GM10266 (cell line): ENCODE measurements around the gene GNL1.

Source experiments
- DNase-seq: peaks from one replicate; pipeline ENCODE4 v3.0.0; 2012; ENCODE audit errors: extremely low spot score
- TF ChIP-seq, protein P1 (sequence below): IDR thresholded peaks from 2 replicates; pipeline ENCODE4 v1.5.1; 2012; ENCODE audit warnings: mild to moderate bottlenecking, low read depth; ENCODE audit not compliant: control insufficient read depth, insufficient read depth; ENCODE audit errors: missing control alignments

The GNL1 gene

GRCh38 chr6:30556066-30556905 lies at the start of gene GNL1:
TSS of gene GNL1 (minus strand) at chr6:30556489. CDS start at chr6:30556203, 286 bp downstream.
- TF ChIP-seq, protein P1, sequence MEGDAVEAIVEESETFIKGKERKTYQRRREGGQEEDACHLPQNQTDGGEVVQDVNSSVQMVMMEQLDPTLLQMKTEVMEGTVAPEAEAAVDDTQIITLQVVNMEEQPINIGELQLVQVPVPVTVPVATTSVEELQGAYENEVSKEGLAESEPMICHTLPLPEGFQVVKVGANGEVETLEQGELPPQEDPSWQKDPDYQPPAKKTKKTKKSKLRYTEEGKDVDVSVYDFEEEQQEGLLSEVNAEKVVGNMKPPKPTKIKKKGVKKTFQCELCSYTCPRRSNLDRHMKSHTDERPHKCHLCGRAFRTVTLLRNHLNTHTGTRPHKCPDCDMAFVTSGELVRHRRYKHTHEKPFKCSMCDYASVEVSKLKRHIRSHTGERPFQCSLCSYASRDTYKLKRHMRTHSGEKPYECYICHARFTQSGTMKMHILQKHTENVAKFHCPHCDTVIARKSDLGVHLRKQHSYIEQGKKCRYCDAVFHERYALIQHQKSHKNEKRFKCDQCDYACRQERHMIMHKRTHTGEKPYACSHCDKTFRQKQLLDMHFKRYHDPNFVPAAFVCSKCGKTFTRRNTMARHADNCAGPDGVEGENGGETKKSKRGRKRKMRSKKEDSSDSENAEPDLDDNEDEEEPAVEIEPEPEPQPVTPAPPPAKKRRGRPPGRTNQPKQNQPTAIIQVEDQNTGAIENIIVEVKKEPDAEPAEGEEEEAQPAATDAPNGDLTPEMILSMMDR, result peak; percentile 3
- peak; percentile 91 for DNase-seq

- no peak for DNase-seq
- TF ChIP-seq, protein P1, result no peak
These were observed 47.7 kb upstream of the GNL1 start for GRCh38 chr6:30603961-30604360.

DNA sequence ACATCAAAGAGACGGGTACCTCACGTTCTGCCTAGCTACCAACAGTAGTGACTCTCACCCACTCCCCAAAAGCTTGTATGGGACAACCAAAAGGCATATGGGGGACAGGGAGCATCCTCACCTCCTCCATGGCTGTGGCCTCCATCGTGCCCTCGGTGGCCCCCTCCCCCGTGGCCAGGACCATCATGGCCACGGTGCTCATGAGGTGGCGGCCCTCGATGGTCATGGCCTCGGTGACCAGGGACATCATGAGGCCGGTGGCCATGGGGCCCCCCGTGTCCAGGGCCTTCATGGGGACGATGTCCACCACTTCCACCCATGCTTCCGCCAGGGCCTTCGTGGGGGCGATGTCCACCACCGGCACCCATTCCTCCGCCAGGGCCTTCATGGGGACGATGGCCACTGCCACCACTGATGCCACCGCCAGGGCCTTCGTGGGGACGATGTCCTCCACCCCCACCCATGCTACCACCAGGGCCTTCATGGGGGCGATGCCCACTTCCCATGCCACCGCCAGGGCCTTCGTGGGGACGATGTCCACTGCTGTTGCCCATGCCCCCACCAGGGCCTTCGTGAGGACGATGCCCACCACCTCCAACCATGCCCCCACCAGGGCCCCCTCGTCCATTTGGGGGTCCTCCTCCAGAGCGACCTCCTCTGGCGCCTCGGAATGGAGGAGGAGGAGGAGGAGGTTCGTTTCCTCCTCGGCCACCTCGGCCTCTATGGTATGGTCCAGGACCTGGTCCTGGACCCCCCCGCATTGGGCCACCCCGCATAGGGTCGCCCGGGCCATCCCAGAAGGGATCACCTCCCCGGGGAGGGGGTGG lies 45.7 kb upstream of the GNL1 start:
- TF ChIP-seq, protein P1, result no peak
- DNase-seq, result no peak

- DNase-seq, result no peak
- TF ChIP-seq, protein P1, result no peak
These were observed 45.1 kb upstream of the GNL1 start for GRCh38 chr6:30601436-30601814.

- TF ChIP-seq, protein P1, result no peak
- DNase-seq, result no peak
These were observed 44.2 kb upstream of the GNL1 start for GRCh38 chr6:30600451-30600961.

GRCh38 chr6:30599625-30600324 lies 43.5 kb upstream of the GNL1 start:
- DNase-seq, result no peak
- TF ChIP-seq, protein P1, result no peak
